Neural crest cell (in vitro differentiated cells): ENCODE data around the gene CHTOP. TPM values are rescaled to one million over a fixed set of nuclear protein-coding genes. Genes with fewer than 3 reads are reported as not detected.
A peak's percentile ranks its signal among the peaks of the same experiment; 100 is the strongest.
"Not testable (repeated sequence)": the region's sequence is repeated elsewhere in the genome, so short reads cannot be mapped to it uniquely, and the experiment has no call there.

Source experiments
- DNase-seq: peaks from one replicate; pipeline ENCODE4 v3.0.0; 2021; ENCODE audit warnings: low read depth, mixed read lengths, low spot score
- H3K27ac Mint-ChIP-seq: one replicate; pipeline ENCODE4 v1.8.0; 2021; ENCODE audit warnings: mild to moderate bottlenecking, mixed read lengths; ENCODE audit not compliant: unreplicated experiment
- H3K27me3 Mint-ChIP-seq: 2 replicates; pipeline ENCODE4 v1.8.0; 2021; ENCODE audit warnings: low read depth, mild to moderate bottlenecking, mixed read lengths
- H3K36me3 Mint-ChIP-seq: 2 replicates; pipeline ENCODE4 v1.8.0; 2021; ENCODE audit warnings: low read depth, mild to moderate bottlenecking, mixed read lengths
- H3K4me1 Mint-ChIP-seq: 2 replicates; pipeline ENCODE4 v1.8.0; 2021; ENCODE audit warnings: mixed read lengths
- H3K4me3 Mint-ChIP-seq: one replicate; pipeline ENCODE4 v1.8.0; 2021; ENCODE audit warnings: mild to moderate bottlenecking, mixed read lengths
- H3K9me3 Mint-ChIP-seq: 2 replicates; pipeline ENCODE4 v1.8.0; 2021; ENCODE audit warnings: mixed read lengths
- total RNA-seq: library from RNA; stranded (reverse); gene quantifications from 2 replicates; pipeline ENCODE4 v1.2.1, GENCODE V29; 2021
- TF ChIP-seq, protein P1 (sequence below): fragments of 200-600 bp; sonication (generic); conservative IDR thresholded peaks from 2 replicates; pipeline ENCODE4 v1.5.0; 2021; ENCODE audit warnings: antibody characterized with exemption, mild to moderate bottlenecking

CHTOP gene
- total RNA-seq, 1 donor from 2014 or later: 136 TPM

DNA sequence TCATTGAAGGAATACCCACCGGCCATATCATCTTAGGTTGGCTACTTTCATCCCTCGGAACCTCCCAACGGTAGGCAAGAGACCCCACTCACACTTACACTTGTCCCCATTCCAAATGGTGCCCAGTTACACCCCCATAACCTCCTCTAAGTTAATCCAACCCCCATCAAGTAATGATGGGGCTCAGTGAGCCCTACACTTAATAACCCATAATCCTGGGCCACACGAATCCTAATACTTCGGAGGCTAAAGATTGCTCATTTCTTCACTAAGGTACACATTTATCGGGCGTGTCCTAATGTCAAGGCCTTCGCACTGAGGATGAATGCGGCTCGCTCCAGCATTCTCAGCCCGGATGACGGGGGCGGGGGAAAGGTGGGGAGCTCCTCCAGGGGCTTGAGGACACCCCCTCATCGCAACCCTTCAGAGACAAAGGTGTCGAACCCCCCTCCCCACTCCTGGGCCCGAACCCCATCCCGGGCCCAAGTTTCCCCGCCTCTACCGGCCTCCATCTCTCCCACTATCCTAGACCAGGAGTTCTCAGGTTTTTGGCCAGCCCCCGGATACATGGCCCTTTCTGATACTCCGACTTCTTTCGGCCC lies 36.5 kb downstream of the CHTOP start:
- H3K4me3 Mint-ChIP-seq: no peak overlapping the region
- no peak for DNase-seq
- H3K4me1 Mint-ChIP-seq: peaks cover 24% of the 10 kb centered on the region
- no peak overlapping the region for H3K27ac Mint-ChIP-seq
- TF ChIP-seq, protein P1, sequence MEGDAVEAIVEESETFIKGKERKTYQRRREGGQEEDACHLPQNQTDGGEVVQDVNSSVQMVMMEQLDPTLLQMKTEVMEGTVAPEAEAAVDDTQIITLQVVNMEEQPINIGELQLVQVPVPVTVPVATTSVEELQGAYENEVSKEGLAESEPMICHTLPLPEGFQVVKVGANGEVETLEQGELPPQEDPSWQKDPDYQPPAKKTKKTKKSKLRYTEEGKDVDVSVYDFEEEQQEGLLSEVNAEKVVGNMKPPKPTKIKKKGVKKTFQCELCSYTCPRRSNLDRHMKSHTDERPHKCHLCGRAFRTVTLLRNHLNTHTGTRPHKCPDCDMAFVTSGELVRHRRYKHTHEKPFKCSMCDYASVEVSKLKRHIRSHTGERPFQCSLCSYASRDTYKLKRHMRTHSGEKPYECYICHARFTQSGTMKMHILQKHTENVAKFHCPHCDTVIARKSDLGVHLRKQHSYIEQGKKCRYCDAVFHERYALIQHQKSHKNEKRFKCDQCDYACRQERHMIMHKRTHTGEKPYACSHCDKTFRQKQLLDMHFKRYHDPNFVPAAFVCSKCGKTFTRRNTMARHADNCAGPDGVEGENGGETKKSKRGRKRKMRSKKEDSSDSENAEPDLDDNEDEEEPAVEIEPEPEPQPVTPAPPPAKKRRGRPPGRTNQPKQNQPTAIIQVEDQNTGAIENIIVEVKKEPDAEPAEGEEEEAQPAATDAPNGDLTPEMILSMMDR: no peak
- H3K9me3 Mint-ChIP-seq: no peaks in the 10 kb centered on the region
- H3K27me3 Mint-ChIP-seq: peaks cover 2% of the 10 kb centered on the region
- peaks cover 19% of the 10 kb centered on the region for H3K36me3 Mint-ChIP-seq

DNA sequence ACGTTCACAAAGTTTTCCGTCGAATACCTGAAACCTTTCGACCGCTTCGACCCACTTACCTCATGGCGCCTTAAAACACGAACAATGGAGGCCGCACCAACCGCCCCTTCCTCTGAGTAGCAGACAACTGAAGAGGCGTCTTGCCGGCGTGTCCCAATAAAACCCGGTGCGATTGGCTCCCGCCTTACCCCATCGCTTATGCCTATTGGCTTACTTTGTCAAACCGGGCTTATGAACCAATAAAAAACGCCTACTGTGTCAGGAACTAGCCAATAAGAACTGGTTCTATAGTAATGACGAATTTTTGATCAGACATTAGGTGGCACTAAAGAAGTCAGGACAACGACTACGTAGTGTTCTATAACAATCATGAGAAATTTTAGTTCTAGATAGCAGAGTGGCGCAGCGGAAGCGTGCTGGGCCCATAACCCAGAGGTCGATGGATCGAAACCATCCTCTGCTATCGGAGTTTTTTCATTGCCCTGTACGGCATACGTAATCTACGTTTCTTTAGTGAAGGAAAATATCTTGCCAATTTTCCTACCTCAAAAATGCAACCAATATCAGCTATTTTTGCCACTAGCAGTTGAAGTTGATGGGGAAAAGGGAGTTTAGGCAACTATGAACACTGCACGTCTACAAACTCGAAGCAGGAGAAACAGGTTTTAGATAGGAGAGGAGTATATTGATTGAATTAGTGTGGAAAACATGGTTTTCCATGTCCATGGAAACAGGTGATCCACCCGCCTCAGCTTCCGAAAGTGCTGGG lies 37.2 kb downstream of the CHTOP start, which contains the start of gene ILF2:
ILF2 (minus strand) TSS at position 135 of the 769 bp plus-strand sequence; CDS start at position 64, 71 bp downstream.
- no peak within 1 kb of the TSS for H3K4me3 Mint-ChIP-seq
- H3K27ac Mint-ChIP-seq: no peak within 1 kb of the TSS
- peak; percentile 93 for DNase-seq
- peaks cover 16% of the 10 kb centered on the region for H3K36me3 Mint-ChIP-seq
- H3K27me3 Mint-ChIP-seq: peaks cover 2% of the 10 kb centered on the region
- TF ChIP-seq, protein P1: no peak
- peaks cover 24% of the 10 kb centered on the region for H3K4me1 Mint-ChIP-seq
- H3K9me3 Mint-ChIP-seq: no peaks in the 10 kb centered on the region

DNA sequence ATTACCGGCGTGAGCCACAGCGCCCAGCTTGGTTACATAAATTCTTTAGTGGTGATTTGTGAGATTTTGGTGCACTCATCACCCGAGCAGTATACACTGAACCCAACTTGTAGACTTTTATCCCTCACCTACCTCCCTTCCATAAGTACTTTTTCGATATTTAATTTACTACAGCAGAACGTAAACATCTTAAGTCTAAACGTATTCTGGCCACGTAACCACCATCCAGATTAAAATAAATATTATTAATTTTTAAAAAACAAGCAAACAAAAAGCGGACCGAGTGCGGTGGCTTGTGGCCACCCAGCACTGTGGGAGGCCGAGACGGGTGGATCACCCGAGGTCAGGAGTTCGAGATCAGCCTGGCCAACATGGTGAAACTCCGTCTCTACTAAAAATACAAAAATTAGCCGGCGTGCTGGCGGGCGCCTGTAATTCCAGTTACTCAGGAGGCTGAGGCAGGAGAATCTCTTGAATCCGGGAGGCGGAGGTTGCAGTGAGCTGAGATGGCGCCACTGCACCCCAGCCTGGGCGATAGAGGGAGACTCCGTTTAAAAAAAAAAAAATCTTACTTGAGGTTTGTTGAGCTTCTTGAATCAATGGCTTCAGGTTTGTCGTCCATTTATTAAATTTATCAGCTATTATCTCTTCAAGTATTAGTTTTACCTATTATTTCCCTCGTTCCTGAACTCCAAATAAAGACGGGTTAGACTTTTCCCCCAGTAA lies 37.9 kb downstream of the CHTOP start:
- H3K4me1 Mint-ChIP-seq: peaks cover 24% of the 10 kb centered on the region
- H3K27me3 Mint-ChIP-seq, H3K4me3 Mint-ChIP-seq, H3K9me3 Mint-ChIP-seq, H3K27ac Mint-ChIP-seq: not testable (repeated sequence)
- peak; percentile 43 for DNase-seq
- TF ChIP-seq, protein P1: peak; percentile 35
- H3K36me3 Mint-ChIP-seq: peaks cover 16% of the 10 kb centered on the region

DNA sequence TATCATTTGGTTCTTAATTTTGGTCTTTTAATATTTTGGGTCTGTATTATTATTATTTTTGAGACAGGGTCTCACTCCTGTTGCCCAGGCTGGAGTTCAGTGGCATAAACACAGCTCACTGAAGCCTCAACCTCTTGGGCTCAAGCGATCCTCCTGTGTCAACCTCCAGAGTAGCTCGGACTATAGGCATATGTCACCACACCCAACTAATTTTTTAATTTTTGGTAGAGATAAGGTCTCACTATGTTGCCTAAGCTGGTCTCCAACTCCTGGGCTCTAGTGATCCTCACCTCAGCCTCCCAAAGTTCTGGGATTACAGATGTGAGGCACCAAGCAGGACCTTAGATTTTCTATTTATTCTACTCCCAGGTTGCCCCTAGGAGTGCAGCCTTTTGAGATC lies 39.6 kb downstream of the CHTOP start:
- Mint-ChIP-seq H3K4me1 (peaks cover 24% of the 10 kb centered on the region), H3K9me3 (no peaks in the 10 kb centered on the region), H3K4me3 (peak overlapping the region; percentile 84), H3K27me3 (peaks cover 22% of the 10 kb centered on the region), H3K36me3 (peaks cover 7% of the 10 kb centered on the region), H3K27ac (no peak overlapping the region)
- TF ChIP-seq, protein P1: no peak
- no peak for DNase-seq

DNA sequence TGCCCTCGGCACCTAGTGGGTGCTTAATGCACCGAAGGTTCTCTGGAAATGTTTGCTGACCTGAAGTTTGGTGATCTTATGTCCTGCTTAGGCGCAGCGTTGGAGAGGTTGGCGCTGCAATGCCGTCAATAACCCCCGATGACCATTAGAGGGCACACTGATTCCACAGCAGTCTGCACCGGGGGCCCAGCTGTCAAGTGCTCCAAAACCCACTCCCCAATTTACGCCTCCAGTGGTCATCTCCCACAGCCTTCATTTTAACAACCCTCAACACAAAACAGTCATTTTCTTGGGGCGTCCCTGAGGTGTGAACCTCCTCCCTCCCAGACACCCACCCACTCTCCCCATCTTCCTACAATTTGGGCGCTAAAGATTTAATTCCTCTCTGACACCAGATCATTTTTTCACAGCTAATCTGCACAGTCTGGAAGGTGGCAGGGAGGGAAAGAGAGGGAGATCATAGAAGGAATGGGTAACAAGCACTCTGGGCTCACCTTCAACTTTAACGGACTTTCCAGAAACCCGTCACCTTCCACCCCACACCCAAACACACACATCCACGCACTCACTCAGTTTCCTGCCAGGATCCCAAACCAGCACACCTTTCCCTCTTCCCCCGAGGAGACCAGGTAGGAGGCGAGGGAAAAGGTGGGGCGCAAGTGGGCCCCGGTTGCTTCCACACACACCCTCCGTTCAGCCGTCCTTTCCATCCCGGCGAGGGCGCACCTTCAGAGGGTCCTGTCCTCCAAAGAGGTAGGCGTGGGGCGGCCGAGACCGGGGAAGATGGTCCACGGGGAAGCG lies 44.1 kb downstream of the CHTOP start:
- TF ChIP-seq, protein P1: peak; percentile 89
- no peaks in the 10 kb centered on the region for H3K36me3 Mint-ChIP-seq
- H3K9me3 Mint-ChIP-seq: no peaks in the 10 kb centered on the region
- peaks cover 66% of the 10 kb centered on the region for H3K27me3 Mint-ChIP-seq
- DNase-seq: peak; percentile 65
- H3K4me3 Mint-ChIP-seq: peak overlapping the region; percentile 81
- no peak overlapping the region for H3K27ac Mint-ChIP-seq
- peaks cover 23% of the 10 kb centered on the region for H3K4me1 Mint-ChIP-seq
